DND-41 (cell line): ENCODE results near the gene SPIC.

ENCODE experiments used
- ATAC-seq: fragments of 200-7000 bp; cut with Tn5 transposase; 3 replicates; pipeline ENCODE4 v1.9.1; 2021; ENCODE audit warnings: low read depth; ENCODE audit not compliant: insufficient read depth
- DNase-seq: peaks from one replicate; pipeline ENCODE4 v3.0.0-alpha.2; 2020
- H2AFZ ChIP-seq: 2 replicates; pipeline ENCODE4 v1.6.0; 2012; ENCODE audit warnings: low read depth, low read length
- H3K27ac ChIP-seq: 2 replicates; pipeline ENCODE4 v1.5.1; 2012; ENCODE audit warnings: low read length, inconsistent platforms
- H3K27me3 ChIP-seq: fragments of 200-600 bp; sonication (generic); 2 replicates; pipeline ENCODE4 v1.6.0; 2012; ENCODE audit warnings: low read length, mild to moderate bottlenecking, inconsistent platforms; ENCODE audit not compliant: insufficient read depth, poor library complexity
- H3K36me3 ChIP-seq: 2 replicates; pipeline ENCODE4 v1.5.1; 2012; ENCODE audit warnings: low read length, inconsistent platforms; ENCODE audit not compliant: insufficient read depth
- H3K4me1 ChIP-seq: 2 replicates; pipeline ENCODE4 v1.5.1; 2012; ENCODE audit warnings: mild to moderate bottlenecking, low read length; ENCODE audit not compliant: insufficient read depth
- H3K4me2 ChIP-seq: 2 replicates; pipeline ENCODE4 v1.6.0; 2012; ENCODE audit warnings: mild to moderate bottlenecking, moderate library complexity, low read length, inconsistent platforms; ENCODE audit not compliant: insufficient read depth
- H3K4me3 ChIP-seq, 2 experiments: fragments of 200-600 bp in 1 of 2; shearing (Covaris generic) in 1 of 2; 2 replicates each; pipeline ENCODE4 v1.5.1; 2012 to 2016; ENCODE audit warnings: inconsistent platforms in 2 of 2, low read length in 2 of 2, mild to moderate bottlenecking in 2 of 2, low read depth in 1 of 2, moderate library complexity in 1 of 2
- H3K79me2 ChIP-seq: 2 replicates; pipeline ENCODE4 v1.6.0; 2012; ENCODE audit warnings: low read length, inconsistent platforms; ENCODE audit not compliant: insufficient read depth
- H3K9ac ChIP-seq: 2 replicates; pipeline ENCODE4 v1.6.0; 2012; ENCODE audit warnings: low read depth, mild to moderate bottlenecking, inconsistent platforms, low read length, moderate library complexity
- H3K9me3 ChIP-seq: 2 replicates; pipeline ENCODE4 v1.5.1; 2012; ENCODE audit warnings: low read length, moderate library complexity, mild to moderate bottlenecking, inconsistent platforms; ENCODE audit not compliant: insufficient read depth, severe bottlenecking
- H4K20me1 ChIP-seq: 2 replicates; pipeline ENCODE4 v1.6.0; 2012; ENCODE audit warnings: low read length; ENCODE audit not compliant: insufficient read depth
- EZH2 ChIP-seq: IDR thresholded peaks from 3 replicates; pipeline ENCODE4 v1.6.1; 2012; ENCODE audit warnings: borderline replicate concordance, low read depth, mild to moderate bottlenecking, moderate library complexity, low read length, inconsistent platforms; ENCODE audit not compliant: severe bottlenecking
- TF ChIP-seq, protein P1 (sequence below): IDR thresholded peaks from 2 replicates; pipeline ENCODE4 v1.5.1; 2012; ENCODE audit warnings: borderline replicate concordance, low read length, moderate library complexity, mild to moderate bottlenecking; ENCODE audit not compliant: poor library complexity, severe bottlenecking; ENCODE audit errors: extremely low read depth

Gene SPIC

DNA sequence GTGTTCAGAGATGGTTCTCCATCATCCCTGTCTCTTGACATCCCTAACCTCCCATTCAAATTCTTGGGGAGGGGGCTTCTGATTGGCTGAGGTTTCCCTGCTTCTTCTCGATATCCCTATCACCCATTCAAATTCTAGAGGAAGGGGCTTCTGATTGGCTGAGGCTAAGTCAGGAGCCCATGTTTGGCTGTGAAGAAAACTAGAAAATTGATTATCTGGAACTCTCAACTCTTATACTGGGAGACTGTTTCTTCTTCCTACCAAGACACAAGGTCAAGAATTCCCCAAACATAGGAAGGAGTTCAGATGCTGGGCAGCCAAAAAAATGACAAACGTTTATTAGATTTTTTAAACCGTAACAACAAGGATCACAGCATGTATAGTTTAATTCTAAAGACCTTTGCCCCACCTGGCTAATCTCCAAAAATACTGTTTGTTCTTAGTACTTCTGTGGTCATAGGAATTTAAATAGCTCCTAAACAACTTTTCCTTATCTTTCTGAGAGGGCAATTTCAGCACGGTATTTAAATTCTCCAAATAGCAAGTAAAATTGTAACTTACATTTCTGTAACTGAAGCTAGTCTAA lies 26.4 kb downstream of the SPIC start:
- ATAC-seq, result no peak
- Histone ChIP-seq H3K4me2 (no peak overlapping the region), H3K9me3 (no peaks in the 10 kb centered on the region), H4K20me1 (no peaks in the 10 kb centered on the region), H2AFZ (no peak overlapping the region), H3K27ac (no peak overlapping the region), H3K27me3 (peaks cover 5% of the 10 kb centered on the region), H3K4me3 (no peak overlapping the region), H3K9ac (no peak overlapping the region), H3K36me3 (no peaks in the 10 kb centered on the region), H3K4me1 (no peaks in the 10 kb centered on the region), H3K79me2 (no peaks in the 10 kb centered on the region)
- TF ChIP-seq, protein P1, sequence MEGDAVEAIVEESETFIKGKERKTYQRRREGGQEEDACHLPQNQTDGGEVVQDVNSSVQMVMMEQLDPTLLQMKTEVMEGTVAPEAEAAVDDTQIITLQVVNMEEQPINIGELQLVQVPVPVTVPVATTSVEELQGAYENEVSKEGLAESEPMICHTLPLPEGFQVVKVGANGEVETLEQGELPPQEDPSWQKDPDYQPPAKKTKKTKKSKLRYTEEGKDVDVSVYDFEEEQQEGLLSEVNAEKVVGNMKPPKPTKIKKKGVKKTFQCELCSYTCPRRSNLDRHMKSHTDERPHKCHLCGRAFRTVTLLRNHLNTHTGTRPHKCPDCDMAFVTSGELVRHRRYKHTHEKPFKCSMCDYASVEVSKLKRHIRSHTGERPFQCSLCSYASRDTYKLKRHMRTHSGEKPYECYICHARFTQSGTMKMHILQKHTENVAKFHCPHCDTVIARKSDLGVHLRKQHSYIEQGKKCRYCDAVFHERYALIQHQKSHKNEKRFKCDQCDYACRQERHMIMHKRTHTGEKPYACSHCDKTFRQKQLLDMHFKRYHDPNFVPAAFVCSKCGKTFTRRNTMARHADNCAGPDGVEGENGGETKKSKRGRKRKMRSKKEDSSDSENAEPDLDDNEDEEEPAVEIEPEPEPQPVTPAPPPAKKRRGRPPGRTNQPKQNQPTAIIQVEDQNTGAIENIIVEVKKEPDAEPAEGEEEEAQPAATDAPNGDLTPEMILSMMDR, result no peak
- no peak for TF ChIP-seq EZH2
- DNase-seq, result no peak

DNA sequence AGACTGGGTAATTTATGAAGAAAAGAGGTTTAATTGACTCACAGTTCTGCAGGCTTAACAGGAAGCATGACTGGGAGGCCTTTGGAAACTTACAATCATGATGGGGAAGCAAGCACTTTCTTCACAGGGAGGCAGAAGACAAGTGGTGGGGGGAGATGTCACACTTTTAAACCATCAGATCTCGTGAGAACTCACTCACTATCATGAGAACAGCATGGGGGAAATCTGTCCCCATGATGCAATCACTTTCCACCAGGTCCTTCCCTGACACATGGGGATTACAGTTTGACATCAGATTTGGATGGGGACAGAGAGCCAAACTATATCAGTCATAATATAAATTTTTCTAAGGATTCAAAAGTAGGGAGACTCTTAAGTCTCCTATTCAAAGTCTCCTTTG lies 46.0 kb downstream of the SPIC start:
- no peak for DNase-seq
- Histone ChIP-seq H3K4me3 (no peak overlapping the region), H4K20me1 (no peaks in the 10 kb centered on the region), H2AFZ (no peak overlapping the region), H3K4me2 (no peak overlapping the region), H3K9ac (no peak overlapping the region), H3K79me2 (no peaks in the 10 kb centered on the region), H3K4me1 (no peaks in the 10 kb centered on the region), H3K27me3 (no peaks in the 10 kb centered on the region), H3K36me3 (no peaks in the 10 kb centered on the region), H3K9me3 (no peaks in the 10 kb centered on the region), H3K27ac (no peak overlapping the region)
- TF ChIP-seq, protein P1, result no peak
- TF ChIP-seq EZH2, result no peak
- ATAC-seq, result no peak

DNA sequence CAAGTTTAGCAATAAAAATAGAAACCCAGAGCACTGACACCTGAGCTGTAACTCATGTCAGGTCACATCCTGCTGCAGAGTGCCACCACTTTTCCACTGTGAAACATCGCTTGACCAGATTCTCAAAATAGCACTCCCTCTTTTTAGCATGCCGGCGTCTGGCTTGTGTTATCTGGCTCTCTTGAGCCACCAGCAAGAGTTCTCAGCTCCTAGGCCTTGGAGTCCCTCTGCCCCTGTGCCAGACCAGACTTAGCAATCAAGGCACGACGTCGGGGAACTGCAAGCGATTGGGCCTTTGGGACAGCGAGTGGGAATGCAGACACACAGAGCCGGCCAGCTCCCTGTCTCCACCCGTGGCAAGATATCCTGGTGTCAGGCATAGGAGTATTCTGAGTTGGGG lies 52.5 kb downstream of the SPIC start:
- Histone ChIP-seq H3K9ac (no peak overlapping the region), H3K4me3 (no peak overlapping the region), H2AFZ (no peak overlapping the region), H3K27ac (no peak overlapping the region), H3K27me3 (peaks cover 3% of the 10 kb centered on the region), H3K4me2 (no peak overlapping the region), H4K20me1 (no peaks in the 10 kb centered on the region), H3K36me3 (no peaks in the 10 kb centered on the region), H3K9me3 (no peaks in the 10 kb centered on the region), H3K4me1 (no peaks in the 10 kb centered on the region), H3K79me2 (no peaks in the 10 kb centered on the region)
- DNase-seq, result no peak
- ATAC-seq, result no peak
- no peak for TF ChIP-seq EZH2
- TF ChIP-seq, protein P1, result no peak
